GM23248 (cell line): ENCODE data around the gene NCKAP5L.

Source experiments
- EZH2 ChIP-seq: fragments of 200-600 bp; sonication (generic); IDR thresholded peaks from 2 replicates; pipeline ENCODE4 v1.6.1; 2018; ENCODE audit warnings: antibody characterized with exemption, mild to moderate bottlenecking; ENCODE audit not compliant: insufficient read depth, poor library complexity, severe bottlenecking
- EZH2phosphoT487 ChIP-seq: fragments of 200-600 bp; sonication (generic); IDR thresholded peaks from 2 replicates; pipeline ENCODE4 v1.6.1; 2018; ENCODE audit warnings: antibody characterized with exemption, moderate library complexity, mild to moderate bottlenecking, low read depth; ENCODE audit not compliant: insufficient read depth

DNA sequence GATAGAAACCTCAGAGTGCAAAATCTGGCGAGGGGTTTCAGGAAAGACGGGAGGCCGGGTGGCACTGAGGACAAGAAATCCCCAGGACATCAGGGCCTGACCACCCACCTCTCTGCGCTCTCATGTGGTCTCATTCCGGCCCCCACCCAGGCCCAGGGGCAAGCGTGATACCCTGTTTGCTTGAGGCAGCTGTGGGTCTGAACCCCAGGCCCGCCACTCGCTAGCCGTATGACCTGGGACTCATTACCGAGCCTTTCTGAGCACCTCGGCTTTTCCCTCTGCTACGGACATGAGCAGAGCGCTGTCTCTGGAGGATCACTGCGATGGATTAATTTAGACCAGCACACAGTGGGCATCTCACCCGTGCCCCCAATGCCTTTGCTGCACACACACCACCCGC lies 40.2 kb upstream of the NCKAP5L start:
- TF ChIP-seq EZH2 (no peak), EZH2phosphoT487 (no peak)
